ENCODE data around the gene C6orf89. TPM values are rescaled to one million over a fixed set of nuclear protein-coding genes. Genes with fewer than 3 reads are reported as not detected.
A peak's percentile ranks its signal among the peaks of the same experiment; 100 is the strongest.

The C6orf89 gene
- total and polyA plus RNA-seq, 2 of the 13 experiments (the other 11 are each of a cell fraction or from before 2014, with no cell fraction given): 22.1 to 32.2 TPM

DNA sequence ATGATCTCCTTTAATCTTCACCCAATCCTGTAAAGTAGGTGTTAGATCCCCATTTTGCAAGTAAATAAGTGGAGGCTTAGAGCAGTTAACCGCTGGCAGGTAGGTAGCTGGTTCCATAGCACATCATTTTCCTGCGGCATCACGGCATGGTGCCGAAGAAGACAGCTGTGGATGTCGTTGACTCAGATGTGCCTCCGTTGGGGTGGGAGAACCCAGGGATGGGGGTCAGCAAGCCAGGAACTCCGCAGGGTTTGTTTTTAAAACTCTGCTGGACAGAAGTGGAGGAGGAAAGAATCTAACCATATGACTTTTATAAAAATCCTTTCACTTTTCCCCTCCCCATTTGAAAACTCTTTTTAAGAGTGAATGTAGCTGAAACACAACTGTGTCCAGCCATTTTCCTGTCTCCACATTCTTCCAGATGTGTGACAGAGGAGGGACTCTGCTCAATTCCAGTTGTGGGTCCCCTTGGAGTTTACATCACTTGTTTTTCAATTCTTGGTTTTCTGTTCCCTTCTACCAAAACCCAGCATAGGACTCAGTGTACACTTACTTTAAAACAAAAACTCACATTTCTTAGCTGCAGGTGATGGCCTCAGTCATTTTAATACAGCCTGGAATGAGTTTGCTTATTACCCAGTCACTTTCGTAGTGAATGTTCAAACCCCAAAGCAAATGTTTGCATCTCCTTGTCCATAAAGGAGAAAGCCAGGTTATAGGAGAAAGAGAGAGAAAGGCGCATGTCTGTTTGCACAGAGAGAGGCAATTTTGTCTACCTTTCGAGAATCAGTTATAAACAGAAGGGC is 41.2 kb downstream of the C6orf89 start:
- Histone ChIP-seq H3K4me2 (ENCODE audit: low read depth, low read length) (no peak overlapping the region), H3K9ac (ENCODE audit: insufficient read depth, low read depth, low read length) (no peak overlapping the region), H3K27ac (ENCODE audit: extremely low read length, insufficient read depth, low read length) (no peak overlapping the region), H3K4me3 (replicated peaks in 1 of 3; ENCODE audit: insufficient read depth in 1 of 3, low read depth in 2 of 3, low read length in 3 of 3) (no peak overlapping the region), H3K9me3 (ENCODE audit: low read length) (no peaks in the 10 kb centered on the region), H3K4me1 (ENCODE audit: insufficient read depth, low read length) (peaks cover 11% of the 10 kb centered on the region; the same call in 1 of the 2 replicates), H4K20me1 (ENCODE audit: insufficient read depth, low read length) (no peaks in the 10 kb centered on the region), H2AFZ (ENCODE audit: low read length) (no peak overlapping the region), H3K36me3 (replicated peaks in 1 of 2; ENCODE audit: control insufficient read depth in 1 of 2, insufficient read depth in 2 of 2, low read length in 2 of 2) (peaks cover 2 to 10% of the 10 kb centered on the region in 2 experiments; a peak in 3 of 5 replicates), H3K27me3 (ENCODE audit: control insufficient read depth in 1 of 2, insufficient read depth in 2 of 2, low read length in 2 of 2) (no peaks in the 10 kb centered on the region), H3K79me2 (ENCODE audit: insufficient read depth, low read length) (no peaks in the 10 kb centered on the region)
- 92% methylated on average over 10 of the region's 10 CpGs for WGBS (ENCODE audit: low lambda C conversion rate)
- intact Hi-C loops (cut with micrococcal nuclease; ENCODE audit: unreplicated experiment) (loop anchor here (5.0 kb wide), 1 partner anchor 565 kb away; no protein-coding TSS in a partner anchor), in situ Hi-C loops (cut with HindIII; ENCODE audit: extremely low pct_ligation_motif_present, low pct_unique_long_range_greater_than_20kb) (no loop called here)
- TSS peak; percentile 30 for BruUV-seq (replicated peaks)
- ATAC-seq (no peak), FAIRE-seq (no peak), DNase-seq (ENCODE audit: low spot score) (no peak)
- POLR2A ChIA-PET: no interaction called here
- CTCF ChIA-PET (ENCODE audit: low intra/inter-chr PET ratio, low total read pairs): no interaction called here
- TF ChIP-seq ZNF33B (CRISPR knock-in tag; IDR thresholded peaks at IDR 0.05): no peak
- TF ChIP-seq ZNF468 (CRISPR knock-in tag; IDR thresholded peaks at IDR 0.05): no peak
- no peak for TF ChIP-seq SRSF1 (optimal IDR thresholded peaks at IDR 0.05; ENCODE audit: low read depth, low read length)
- TF ChIP-seq GATA4 (IDR thresholded peaks at IDR 0.05; ENCODE audit: borderline replicate concordance, low read depth): no peak
- TF ChIP-seq, protein P1, sequence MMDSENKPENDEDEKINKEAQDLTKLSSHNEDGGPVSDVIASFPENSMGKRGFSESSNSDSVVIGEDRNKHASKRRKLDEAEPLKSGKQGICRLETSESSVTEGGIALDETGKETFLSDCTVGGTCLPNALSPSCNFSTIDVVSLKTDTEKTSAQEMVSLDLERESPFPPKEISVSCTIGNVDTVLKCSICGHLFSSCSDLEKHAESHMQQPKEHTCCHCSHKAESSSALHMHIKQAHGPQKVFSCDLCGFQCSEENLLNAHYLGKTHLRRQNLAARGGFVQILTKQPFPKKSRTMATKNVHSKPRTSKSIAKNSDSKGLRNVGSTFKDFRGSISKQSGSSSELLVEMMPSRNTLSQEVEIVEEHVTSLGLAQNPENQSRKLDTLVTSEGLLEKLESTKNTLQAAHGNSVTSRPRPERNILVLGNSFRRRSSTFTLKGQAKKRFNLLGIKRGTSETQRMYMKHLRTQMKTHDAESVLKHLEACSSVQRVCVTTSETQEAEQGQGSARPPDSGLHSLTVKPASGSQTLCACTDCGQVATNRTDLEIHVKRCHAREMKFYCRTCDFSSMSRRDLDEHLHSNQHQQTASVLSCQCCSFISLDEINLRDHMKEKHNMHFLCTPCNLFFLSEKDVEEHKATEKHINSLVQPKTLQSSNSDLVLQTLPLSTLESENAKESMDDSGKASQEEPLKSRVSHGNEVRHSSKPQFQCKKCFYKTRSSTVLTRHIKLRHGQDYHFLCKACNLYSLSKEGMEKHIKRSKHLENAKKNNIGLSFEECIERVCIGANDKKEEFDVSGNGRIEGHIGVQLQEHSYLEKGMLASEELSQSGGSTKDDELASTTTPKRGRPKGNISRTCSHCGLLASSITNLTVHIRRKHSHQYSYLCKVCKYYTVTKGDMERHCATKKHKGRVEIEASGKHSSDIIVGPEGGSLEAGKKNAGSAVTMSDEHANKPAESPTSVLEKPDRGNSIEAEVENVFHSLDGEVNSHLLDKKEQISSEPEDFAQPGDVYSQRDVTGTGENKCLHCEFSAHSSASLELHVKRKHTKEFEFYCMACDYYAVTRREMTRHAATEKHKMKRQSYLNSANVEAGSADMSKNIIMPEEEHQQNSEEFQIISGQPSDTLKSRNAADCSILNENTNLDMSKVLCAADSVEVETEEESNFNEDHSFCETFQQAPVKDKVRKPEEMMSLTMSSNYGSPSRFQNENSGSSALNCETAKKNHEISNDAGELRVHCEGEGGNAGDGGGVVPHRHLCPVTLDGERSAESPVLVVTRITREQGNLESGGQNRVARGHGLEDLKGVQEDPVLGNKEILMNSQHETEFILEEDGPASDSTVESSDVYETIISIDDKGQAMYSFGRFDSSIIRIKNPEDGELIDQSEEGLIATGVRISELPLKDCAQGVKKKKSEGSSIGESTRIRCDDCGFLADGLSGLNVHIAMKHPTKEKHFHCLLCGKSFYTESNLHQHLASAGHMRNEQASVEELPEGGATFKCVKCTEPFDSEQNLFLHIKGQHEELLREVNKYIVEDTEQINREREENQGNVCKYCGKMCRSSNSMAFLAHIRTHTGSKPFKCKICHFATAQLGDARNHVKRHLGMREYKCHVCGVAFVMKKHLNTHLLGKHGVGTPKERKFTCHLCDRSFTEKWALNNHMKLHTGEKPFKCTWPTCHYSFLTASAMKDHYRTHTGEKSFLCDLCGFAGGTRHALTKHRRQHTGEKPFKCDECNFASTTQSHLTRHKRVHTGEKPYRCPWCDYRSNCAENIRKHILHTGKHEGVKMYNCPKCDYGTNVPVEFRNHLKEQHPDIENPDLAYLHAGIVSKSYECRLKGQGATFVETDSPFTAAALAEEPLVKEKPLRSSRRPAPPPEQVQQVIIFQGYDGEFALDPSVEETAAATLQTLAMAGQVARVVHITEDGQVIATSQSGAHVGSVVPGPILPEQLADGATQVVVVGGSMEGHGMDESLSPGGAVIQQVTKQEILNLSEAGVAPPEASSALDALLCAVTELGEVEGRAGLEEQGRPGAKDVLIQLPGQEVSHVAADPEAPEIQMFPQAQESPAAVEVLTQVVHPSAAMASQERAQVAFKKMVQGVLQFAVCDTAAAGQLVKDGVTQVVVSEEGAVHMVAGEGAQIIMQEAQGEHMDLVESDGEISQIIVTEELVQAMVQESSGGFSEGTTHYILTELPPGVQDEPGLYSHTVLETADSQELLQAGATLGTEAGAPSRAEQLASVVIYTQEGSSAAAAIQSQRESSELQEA (CRISPR knock-in tag; IDR thresholded peaks at IDR 0.05; ENCODE audit: not compliant biosample characterization): no peak
- TF ChIP-seq, protein P2, sequence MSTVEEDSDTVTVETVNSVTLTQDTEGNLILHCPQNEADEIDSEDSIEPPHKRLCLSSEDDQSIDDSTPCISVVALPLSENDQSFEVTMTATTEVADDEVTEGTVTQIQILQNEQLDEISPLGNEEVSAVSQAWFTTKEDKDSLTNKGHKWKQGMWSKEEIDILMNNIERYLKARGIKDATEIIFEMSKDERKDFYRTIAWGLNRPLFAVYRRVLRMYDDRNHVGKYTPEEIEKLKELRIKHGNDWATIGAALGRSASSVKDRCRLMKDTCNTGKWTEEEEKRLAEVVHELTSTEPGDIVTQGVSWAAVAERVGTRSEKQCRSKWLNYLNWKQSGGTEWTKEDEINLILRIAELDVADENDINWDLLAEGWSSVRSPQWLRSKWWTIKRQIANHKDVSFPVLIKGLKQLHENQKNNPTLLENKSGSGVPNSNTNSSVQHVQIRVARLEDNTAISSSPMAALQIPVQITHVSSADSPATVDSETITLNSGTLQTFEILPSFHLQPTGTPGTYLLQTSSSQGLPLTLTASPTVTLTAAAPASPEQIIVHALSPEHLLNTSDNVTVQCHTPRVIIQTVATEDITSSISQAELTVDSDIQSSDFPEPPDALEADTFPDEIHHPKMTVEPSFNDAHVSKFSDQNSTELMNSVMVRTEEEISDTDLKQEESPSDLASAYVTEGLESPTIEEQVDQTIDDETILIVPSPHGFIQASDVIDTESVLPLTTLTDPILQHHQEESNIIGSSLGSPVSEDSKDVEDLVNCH (CRISPR knock-in tag; IDR thresholded peaks at IDR 0.05): no peak
- no peak for TF ChIP-seq ZNF615 (CRISPR knock-in tag; IDR thresholded peaks at IDR 0.05; ENCODE audit: borderline replicate concordance)
- no peak for TF ChIP-seq ZSCAN12 (CRISPR knock-in tag; IDR thresholded peaks at IDR 0.05)
- no peak for TF ChIP-seq ZNF354B (CRISPR knock-in tag; IDR thresholded peaks at IDR 0.05)

All from HepG2 (cell line).